ENCODE measurements around the gene CELF5.

- TF ChIP-seq PBX2 (CRISPR knock-in tag; IDR thresholded peaks at IDR 0.05; ENCODE audit: low read depth) (no peak), PBX2 (tag; conservative IDR thresholded peaks at IDR 0.05; ENCODE audit: low read depth) (no peak), XRCC4 (IDR thresholded peaks at IDR 0.05; ENCODE audit: extremely low read depth, insufficient read depth, insufficient read length) (no peak)
These were observed 88.7 kb downstream of the CELF5 start for GRCh38 chr19:3313199-3313575.

Data from K562 (cell line).